ENCODE data around the gene PRKCB. TPM values are rescaled to one million over a fixed set of nuclear protein-coding genes. Genes with fewer than 3 reads are reported as not detected.
"Not testable (repeated sequence)": the region's sequence is repeated elsewhere in the genome, so short reads cannot be mapped to it uniquely, and the experiment has no call there.

PRKCB gene
- total RNA-seq, 6 donors from 2014 or later: 9.6 to 28.0 (median 13.9) TPM

- WGBS, 2 donors: 76% methylated on average over 7 of the region's 7 CpGs
- H3K4me3 ChIP-seq: no peak overlapping the region
- no peak overlapping the region for H3K27ac ChIP-seq
- TF ChIP-seq EP300 (IDR thresholded peaks at IDR 0.05) (no peak), CTCF (IDR thresholded peaks at IDR 0.05) (no peak)
- H3K4me1 ChIP-seq: peaks cover 0 to 3% (median 0%) of the 10 kb centered on the region in 4 donors
- no peaks in the 10 kb centered on the region for H3K9me3 ChIP-seq
- DNase-seq: no peak
- H3K27me3 ChIP-seq: no peaks in the 10 kb centered on the region
- no peaks in the 10 kb centered on the region for H3K36me3 ChIP-seq
- ATAC-seq (ENCODE audit: low FRiP score in 2 of 2): no peak
These were observed 182.7 kb downstream of the PRKCB start for GRCh38 chr16:24018485-24018884.

GRCh38 chr16:24022797-24023196 lies 187.0 kb downstream of the PRKCB start:
- H3K9me3 ChIP-seq: no peaks in the 10 kb centered on the region
- no peak for ATAC-seq (ENCODE audit: low FRiP score in 2 of 2)
- WGBS, 2 donors: 72 to 81% methylated on average over 3 of the region's 3 CpGs
- DNase-seq: no peak
- no peaks in the 10 kb centered on the region for H3K4me1 ChIP-seq
- TF ChIP-seq CTCF (IDR thresholded peaks at IDR 0.05) (no peak), POLR2AphosphoS5 (IDR thresholded peaks at IDR 0.05) (no peak), POLR2A (IDR thresholded peaks at IDR 0.05) (no peak), EP300 (IDR thresholded peaks at IDR 0.05) (no peak)
- no peaks in the 10 kb centered on the region for H3K27me3 ChIP-seq
- H3K27ac ChIP-seq: no peak overlapping the region
- H3K36me3 ChIP-seq: no peaks in the 10 kb centered on the region
- H3K4me3 ChIP-seq: no peak overlapping the region

DNA sequence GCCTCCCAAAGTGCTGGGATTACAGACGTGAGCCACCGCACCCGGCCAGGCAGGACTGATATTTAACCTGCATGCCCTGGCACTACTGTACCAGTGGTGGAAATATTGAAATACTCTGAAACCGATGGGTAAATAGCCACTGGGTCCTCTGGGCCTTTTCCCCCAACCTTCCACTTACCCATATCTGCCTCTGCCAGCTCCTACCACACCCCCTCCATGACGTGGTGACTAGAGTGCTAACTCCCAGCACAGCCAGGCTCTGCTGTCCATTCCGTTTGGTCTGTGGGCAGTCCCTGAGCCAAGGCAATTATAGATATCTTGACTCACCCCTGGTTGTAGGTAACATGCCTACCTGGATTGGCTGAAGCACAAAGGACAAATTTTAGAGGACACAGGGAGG lies 187.8 kb downstream of the PRKCB start:
- no peak overlapping the region for H3K4me3 ChIP-seq
- no peaks in the 10 kb centered on the region for H3K4me1 ChIP-seq
- TF ChIP-seq CTCF (IDR thresholded peaks at IDR 0.05): no peak
- no peak for TF ChIP-seq POLR2A (IDR thresholded peaks at IDR 0.05)
- no peak for TF ChIP-seq EP300 (IDR thresholded peaks at IDR 0.05)
- TF ChIP-seq POLR2AphosphoS5 (IDR thresholded peaks at IDR 0.05): no peak
- DNase-seq (no peak), ATAC-seq (ENCODE audit: low FRiP score in 2 of 2) (no peak)
- H3K9me3 ChIP-seq: no peaks in the 10 kb centered on the region
- no peak overlapping the region for H3K27ac ChIP-seq
- no peaks in the 10 kb centered on the region for H3K36me3 ChIP-seq
- no peaks in the 10 kb centered on the region for H3K27me3 ChIP-seq
- 81 to 84% methylated on average over 6 of the region's 6 CpGs for WGBS, 2 donors

DNA sequence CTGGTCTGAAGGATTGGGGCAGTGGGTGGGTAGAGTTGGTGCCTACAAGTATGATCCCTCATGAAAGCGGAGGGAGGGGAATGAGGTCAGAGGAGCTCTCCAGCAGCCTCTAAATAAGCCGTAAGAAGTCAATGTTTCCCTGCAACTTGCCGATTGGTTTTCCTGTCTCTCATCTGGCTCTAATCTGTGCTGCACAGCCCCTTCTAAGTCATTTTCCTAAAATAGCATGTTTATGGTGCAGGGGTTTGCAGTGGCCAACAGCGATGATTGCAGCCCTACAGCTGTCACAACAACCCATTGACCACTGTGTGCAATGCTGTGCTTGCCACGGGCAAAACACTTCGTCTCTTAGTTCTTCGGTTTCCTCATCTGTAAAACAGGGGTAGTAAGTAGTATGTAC lies 189.2 kb downstream of the PRKCB start:
- DNase-seq (no peak), ATAC-seq (ENCODE audit: low FRiP score in 2 of 2) (no peak)
- no peaks in the 10 kb centered on the region for H3K36me3 ChIP-seq
- no peak overlapping the region for H3K4me3 ChIP-seq
- TF ChIP-seq CTCF (IDR thresholded peaks at IDR 0.05): no peak
- TF ChIP-seq POLR2AphosphoS5 (IDR thresholded peaks at IDR 0.05): no peak
- no peak for TF ChIP-seq POLR2A (IDR thresholded peaks at IDR 0.05)
- TF ChIP-seq EP300 (IDR thresholded peaks at IDR 0.05): no peak
- WGBS, 2 donors: 79 to 83% methylated on average over 7 of the region's 7 CpGs
- H3K4me1 ChIP-seq: no peaks in the 10 kb centered on the region
- no peaks in the 10 kb centered on the region for H3K9me3 ChIP-seq
- H3K27ac ChIP-seq: no peak overlapping the region
- no peaks in the 10 kb centered on the region for H3K27me3 ChIP-seq

GRCh38 chr16:24027466-24027865 lies 191.7 kb downstream of the PRKCB start:
- TF ChIP-seq POLR2AphosphoS5 (IDR thresholded peaks at IDR 0.05): no peak
- no peak for TF ChIP-seq POLR2A (IDR thresholded peaks at IDR 0.05)
- no peak for TF ChIP-seq EP300 (IDR thresholded peaks at IDR 0.05)
- TF ChIP-seq CTCF (IDR thresholded peaks at IDR 0.05): no peak

GRCh38 chr16:24029841-24030240 lies 194.1 kb downstream of the PRKCB start:
- ATAC-seq (ENCODE audit: low FRiP score in 2 of 2); H3K9me3 ChIP-seq; H3K36me3 ChIP-seq; H3K27me3 ChIP-seq; H3K27ac ChIP-seq; H3K4me3 ChIP-seq; H3K4me1 ChIP-seq; DNase-seq: not testable (repeated sequence)
- 94 to 100% methylated on average over 1 of the region's 1 CpG for WGBS, 2 donors

More at GRCh38 chr16:24027466-24027865, 191.7 kb downstream of the PRKCB start:
- H3K4me3 ChIP-seq: no peak overlapping the region
- no peak overlapping the region for H3K27ac ChIP-seq
- no peaks in the 10 kb centered on the region for H3K9me3 ChIP-seq
- 50 to 53% methylated on average over 4 to 8 of the region's 8 CpGs for WGBS, 2 donors
- H3K27me3 ChIP-seq: no peaks in the 10 kb centered on the region
- DNase-seq (no peak), ATAC-seq (ENCODE audit: low FRiP score in 2 of 2) (no peak)
- no peaks in the 10 kb centered on the region for H3K4me1 ChIP-seq
- no peaks in the 10 kb centered on the region for H3K36me3 ChIP-seq

All from upper lobe of left lung (tissue), 6 donors.